Kidney epithelial cell (primary cell): ENCODE data around the gene RIPK4. TPM values are rescaled to one million over a fixed set of nuclear protein-coding genes. Genes with fewer than 3 reads are reported as not detected.

Source experiments
- DNase-seq: peaks from one replicate; pipeline ENCODE4 v3.0.0-alpha.2; 2010; ENCODE audit warnings: low read depth
- H3K27me3 ChIP-seq: 2 replicates; pipeline ENCODE4 v1.6.0; 2011; ENCODE audit warnings: low read length; ENCODE audit not compliant: control insufficient read depth, insufficient read depth
- H3K36me3 ChIP-seq: 2 replicates; pipeline ENCODE4 v1.5.1; 2011; ENCODE audit warnings: low read length; ENCODE audit not compliant: control insufficient read depth, insufficient read depth
- H3K4me3 ChIP-seq: 2 replicates; pipeline ENCODE4 v1.5.1; 2011; ENCODE audit warnings: low read depth, mild to moderate bottlenecking, control low read depth, low read length
- total RNA-seq: library from RNA; depleted of rRNA; stranded (reverse); fragments of >200 nt; gene quantifications from 2 replicates; pipeline ENCODE4 v1.2.3, GENCODE V29; 2015
- TF ChIP-seq, protein P1 (sequence below): IDR thresholded peaks from 2 replicates; pipeline ENCODE4 v1.5.1; 2011; ENCODE audit warnings: mild to moderate bottlenecking, moderate library complexity, low read length, control low read depth, inconsistent platforms; ENCODE audit not compliant: insufficient read depth, poor library complexity, severe bottlenecking

RIPK4 gene
- 17.6 and 20.5 TPM in 2 replicates for total RNA-seq

DNA sequence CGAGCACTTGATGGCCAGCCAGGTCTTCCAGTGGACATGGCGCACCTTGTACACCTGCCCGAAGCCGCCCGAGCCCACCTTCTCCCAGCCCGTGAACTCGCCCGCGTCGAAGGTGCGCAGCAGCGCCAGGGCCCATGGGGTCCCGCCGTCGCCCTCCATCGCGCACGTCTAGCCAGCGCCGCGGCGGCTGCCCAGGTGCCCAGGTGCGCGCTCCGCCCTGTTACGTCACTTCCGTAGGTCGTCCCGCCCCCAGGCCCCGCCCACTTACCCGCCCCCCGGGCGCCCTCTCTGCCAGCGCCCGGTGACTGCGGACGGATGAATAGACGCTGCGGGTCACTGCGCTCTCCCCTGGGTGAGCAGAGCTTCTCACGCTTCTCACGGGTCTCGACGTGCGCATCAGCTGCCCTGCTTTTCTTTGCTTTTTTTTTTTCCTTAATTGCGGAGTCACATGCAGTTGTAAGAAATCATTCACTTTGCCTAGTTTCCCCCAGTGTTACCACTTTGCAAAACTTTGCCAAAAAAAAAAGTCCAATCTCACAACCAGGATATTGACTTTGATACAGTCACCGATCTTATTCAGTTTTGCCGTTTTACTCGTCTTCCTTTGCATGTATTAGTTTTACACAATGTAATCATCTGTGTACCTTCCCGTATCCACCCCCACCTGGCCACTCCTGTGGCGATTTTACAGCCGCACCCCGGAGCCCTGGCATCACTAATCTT, at the start of gene RIPK4:
Gene RIPK4 (minus strand): TSS at position 170 of the 723 bp plus-strand sequence. CDS start 11 bp downstream, at position 159.
- H3K27me3 ChIP-seq, result no peaks in the 10 kb centered on the region
- peak; percentile 85 for DNase-seq
- TF ChIP-seq, protein P1, sequence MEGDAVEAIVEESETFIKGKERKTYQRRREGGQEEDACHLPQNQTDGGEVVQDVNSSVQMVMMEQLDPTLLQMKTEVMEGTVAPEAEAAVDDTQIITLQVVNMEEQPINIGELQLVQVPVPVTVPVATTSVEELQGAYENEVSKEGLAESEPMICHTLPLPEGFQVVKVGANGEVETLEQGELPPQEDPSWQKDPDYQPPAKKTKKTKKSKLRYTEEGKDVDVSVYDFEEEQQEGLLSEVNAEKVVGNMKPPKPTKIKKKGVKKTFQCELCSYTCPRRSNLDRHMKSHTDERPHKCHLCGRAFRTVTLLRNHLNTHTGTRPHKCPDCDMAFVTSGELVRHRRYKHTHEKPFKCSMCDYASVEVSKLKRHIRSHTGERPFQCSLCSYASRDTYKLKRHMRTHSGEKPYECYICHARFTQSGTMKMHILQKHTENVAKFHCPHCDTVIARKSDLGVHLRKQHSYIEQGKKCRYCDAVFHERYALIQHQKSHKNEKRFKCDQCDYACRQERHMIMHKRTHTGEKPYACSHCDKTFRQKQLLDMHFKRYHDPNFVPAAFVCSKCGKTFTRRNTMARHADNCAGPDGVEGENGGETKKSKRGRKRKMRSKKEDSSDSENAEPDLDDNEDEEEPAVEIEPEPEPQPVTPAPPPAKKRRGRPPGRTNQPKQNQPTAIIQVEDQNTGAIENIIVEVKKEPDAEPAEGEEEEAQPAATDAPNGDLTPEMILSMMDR, result no peak

DNA sequence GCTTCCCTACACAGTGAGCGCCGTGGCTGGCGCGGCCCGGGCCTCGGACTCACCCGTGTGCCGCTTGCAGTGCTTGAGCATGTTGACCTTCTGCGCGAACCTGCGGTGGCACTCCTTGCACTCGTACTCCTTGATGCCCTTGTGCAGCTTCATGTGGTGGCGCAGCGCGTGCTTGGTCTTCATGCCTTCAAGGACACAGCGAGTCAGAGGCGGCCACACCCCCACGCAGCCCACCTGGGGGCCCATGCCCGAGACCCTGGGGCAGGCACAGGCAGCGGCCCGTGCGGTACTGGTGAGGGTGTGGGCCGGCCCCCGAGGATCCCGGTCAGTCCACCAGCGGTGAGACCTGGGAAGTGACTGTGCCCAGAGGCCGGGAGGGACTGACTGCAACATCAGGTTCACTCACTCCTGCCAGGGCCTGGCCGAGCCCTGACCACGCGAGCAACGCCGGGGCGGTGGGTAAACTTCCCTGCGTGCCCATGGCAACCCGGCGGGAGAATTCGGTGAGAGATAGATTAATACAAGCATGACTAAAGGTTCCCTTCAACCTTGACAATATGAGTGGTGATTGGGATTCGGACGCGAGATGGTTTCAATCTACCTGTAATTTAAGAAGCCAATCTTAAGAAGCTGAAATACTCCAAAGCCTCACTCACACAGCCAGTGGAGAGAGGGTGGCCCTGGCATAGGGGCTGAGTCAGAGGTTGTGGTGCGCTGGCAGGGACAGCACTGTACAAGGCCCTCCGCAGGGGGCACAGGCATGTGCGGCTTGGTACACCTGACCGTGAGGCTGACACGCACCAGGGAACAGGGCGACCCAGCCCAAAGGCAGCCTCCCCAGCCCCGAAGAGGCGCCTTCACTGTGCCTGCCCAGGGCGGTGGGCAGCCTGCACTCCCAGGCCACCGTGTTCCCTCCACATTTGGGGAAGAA, 49.1 kb upstream of the RIPK4 start:
- DNase-seq, result no peak
- Histone ChIP-seq H3K27me3 (no peaks in the 10 kb centered on the region), H3K36me3 (peaks cover 3% of the 10 kb centered on the region), H3K4me3 (no peak overlapping the region)
- TF ChIP-seq, protein P1, result no peak

More for the DNA sequence above, at the start of gene RIPK4:
- H3K4me3 ChIP-seq, result peak within 1 kb of the TSS; percentile 92
- H3K36me3 ChIP-seq, result no peaks in the 10 kb centered on the region

DNA sequence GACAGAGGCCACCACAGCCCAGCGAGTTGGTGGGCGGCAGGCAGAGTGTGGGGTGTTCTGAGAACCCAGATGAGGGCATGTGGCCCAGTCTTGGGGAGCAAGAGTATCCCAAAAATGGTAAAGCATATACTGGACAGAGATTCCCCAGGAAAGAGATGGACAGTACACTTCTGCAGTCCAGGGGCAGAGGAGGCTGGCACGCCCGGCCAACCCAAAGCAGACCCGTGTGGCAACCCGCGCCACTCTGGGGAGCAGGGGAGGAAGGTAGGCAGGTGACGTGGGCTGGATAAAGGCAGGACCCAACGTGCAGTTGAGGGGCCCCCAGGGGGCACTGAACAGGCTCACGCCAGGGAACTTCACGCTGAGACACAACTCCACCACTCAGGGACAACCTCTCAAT, 46.4 kb upstream of the RIPK4 start:
- TF ChIP-seq, protein P1, result no peak
- Histone ChIP-seq H3K27me3 (no peaks in the 10 kb centered on the region), H3K4me3 (no peak overlapping the region), H3K36me3 (peaks cover 3% of the 10 kb centered on the region)
- no peak for DNase-seq

DNA sequence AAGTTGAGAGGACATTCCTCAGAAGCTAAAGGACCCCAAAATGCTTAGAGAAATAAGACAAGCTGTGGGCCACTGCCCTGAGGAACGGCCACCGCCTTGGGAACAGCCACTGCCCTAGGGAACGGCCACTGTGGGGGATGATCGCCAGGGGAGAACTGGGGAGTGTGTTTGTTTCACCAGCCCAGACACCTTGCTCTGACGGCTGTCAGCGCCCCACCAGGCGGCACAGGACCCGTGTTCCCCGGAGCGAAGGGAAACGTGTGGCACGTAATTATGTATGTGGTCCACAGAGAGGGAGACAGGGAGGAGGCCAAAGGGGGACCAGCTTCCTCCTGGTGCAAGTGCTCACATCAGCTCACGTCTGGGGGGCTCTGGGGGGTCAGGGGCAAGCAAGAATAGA, 45.8 kb upstream of the RIPK4 start:
- DNase-seq, result no peak
- TF ChIP-seq, protein P1, result no peak
- no peaks in the 10 kb centered on the region for H3K27me3 ChIP-seq
- no peak overlapping the region for H3K4me3 ChIP-seq
- H3K36me3 ChIP-seq, result peaks cover 3% of the 10 kb centered on the region

DNA sequence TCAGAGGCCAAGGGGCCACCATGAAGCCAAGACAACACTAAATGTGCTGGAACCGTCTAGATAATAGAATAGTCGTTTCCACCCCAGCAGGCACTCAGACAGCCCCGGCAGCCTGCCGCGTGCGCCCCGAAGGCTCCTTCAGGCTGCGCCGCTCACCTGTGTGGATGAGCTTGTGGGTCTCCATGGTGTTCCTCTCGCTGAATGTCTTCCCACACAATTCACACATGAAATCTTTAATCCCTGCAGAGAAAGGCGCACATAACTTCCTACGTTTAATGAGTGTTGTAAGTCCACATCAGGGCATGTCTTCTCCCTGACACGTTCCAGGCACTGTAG, 43.7 kb upstream of the RIPK4 start:
- H3K27me3 ChIP-seq, result no peaks in the 10 kb centered on the region
- H3K36me3 ChIP-seq, result peaks cover 2% of the 10 kb centered on the region
- no peak overlapping the region for H3K4me3 ChIP-seq
- TF ChIP-seq, protein P1, result no peak
- no peak for DNase-seq
